Testis (tissue), 2 donors: ENCODE measurements around the gene MAP7.

Experiments
- POLR2A ChIP-seq: fragments of 450-650 bp; IDR thresholded peaks from one replicate; pipeline ENCODE4 v1.6.1; 2017; ENCODE audit warnings: antibody characterized with exemption, mild to moderate bottlenecking, moderate library complexity
- TF ChIP-seq, protein P1 (sequence below), 3 experiments: fragments of 450-650 bp in 2 of 3; fragments of 200-600 bp in 1 of 3; sonication (generic) in 1 of 3; IDR thresholded peaks; one replicate each; pipeline ENCODE4 v1.5.1; 2016 to 2019; ENCODE audit warnings: antibody characterized with exemption in 3 of 3, mild to moderate bottlenecking in 2 of 3, moderate library complexity in 1 of 3

DNA sequence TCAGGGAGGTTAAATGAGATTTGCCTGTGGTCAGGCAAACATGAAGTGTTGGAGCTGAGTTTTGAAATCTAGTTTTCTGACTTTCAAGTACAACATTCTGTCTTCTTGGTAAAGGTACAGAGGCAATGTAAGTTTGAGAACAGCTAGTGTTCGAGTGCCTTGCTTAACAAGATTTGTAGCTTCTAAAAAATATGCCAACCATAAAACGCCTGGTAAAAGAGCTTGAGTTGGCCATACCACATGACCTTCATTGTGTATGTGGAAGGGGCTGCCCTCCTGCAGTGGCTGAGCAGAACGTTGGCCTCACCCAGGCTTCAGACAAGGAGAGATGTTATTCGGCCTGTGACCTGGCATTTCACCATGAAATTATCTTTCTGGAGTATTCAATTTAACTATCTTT, 86.5 kb downstream of the MAP7 start:
- TF ChIP-seq POLR2A = no peak
- TF ChIP-seq, protein P1, sequence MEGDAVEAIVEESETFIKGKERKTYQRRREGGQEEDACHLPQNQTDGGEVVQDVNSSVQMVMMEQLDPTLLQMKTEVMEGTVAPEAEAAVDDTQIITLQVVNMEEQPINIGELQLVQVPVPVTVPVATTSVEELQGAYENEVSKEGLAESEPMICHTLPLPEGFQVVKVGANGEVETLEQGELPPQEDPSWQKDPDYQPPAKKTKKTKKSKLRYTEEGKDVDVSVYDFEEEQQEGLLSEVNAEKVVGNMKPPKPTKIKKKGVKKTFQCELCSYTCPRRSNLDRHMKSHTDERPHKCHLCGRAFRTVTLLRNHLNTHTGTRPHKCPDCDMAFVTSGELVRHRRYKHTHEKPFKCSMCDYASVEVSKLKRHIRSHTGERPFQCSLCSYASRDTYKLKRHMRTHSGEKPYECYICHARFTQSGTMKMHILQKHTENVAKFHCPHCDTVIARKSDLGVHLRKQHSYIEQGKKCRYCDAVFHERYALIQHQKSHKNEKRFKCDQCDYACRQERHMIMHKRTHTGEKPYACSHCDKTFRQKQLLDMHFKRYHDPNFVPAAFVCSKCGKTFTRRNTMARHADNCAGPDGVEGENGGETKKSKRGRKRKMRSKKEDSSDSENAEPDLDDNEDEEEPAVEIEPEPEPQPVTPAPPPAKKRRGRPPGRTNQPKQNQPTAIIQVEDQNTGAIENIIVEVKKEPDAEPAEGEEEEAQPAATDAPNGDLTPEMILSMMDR (IDR thresholded peaks at IDR 0.05) = no peak
